Heart left ventricle (tissue), 16 donors: ENCODE results near the gene DESI2. TPM values are rescaled to one million over a fixed set of nuclear protein-coding genes. Genes with fewer than 3 reads are reported as not detected.

Experiments
- ATAC-seq, 4 donors: fragments of 200-7000 bp; cut with Tn5 transposase; one replicate each; pipeline ENCODE4 v1.9.1; 2020 to 2022; ENCODE audit warnings: moderate library complexity in 4 of 4, mild to moderate bottlenecking in 3 of 4, moderate number of reproducible peaks in 1 of 4
- DNase-seq, 5 donors: peaks; one replicate each; pipeline ENCODE4 v3.0.0-alpha.2; 2020
- H3K27ac ChIP-seq, 12 donors: fragments of 200-600 bp; sonication (generic) in 4 of 12; one replicate each; pipeline versions ENCODE4 v1.5.0 to v1.8.0; 2016 to 2022; ENCODE audit warnings: mild to moderate bottlenecking in 2 of 12
- H3K27me3 ChIP-seq, 9 donors: fragments of 200-600 bp; sonication (generic) in 2 of 9; one replicate each; pipeline versions ENCODE4 v1.5.1 to v1.8.0; 2016 to 2022; ENCODE audit warnings: mild to moderate bottlenecking in 3 of 9
- H3K36me3 ChIP-seq, 9 donors: fragments of 200-600 bp; sonication (generic) in 2 of 9; one replicate each; pipeline versions ENCODE4 v1.5.0 to v1.8.0; 2018 to 2022; ENCODE audit warnings: mild to moderate bottlenecking in 2 of 9
- H3K4me1 ChIP-seq, 12 donors: fragments of 200-600 bp; sonication (generic) in 4 of 12; one replicate each; pipeline versions ENCODE4 v1.5.0 to v1.8.0; 2016 to 2022; ENCODE audit warnings: mild to moderate bottlenecking in 3 of 12
- H3K4me3 ChIP-seq, 12 donors: fragments of 200-600 bp; sonication (generic) in 4 of 12; one replicate each; pipeline versions ENCODE4 v1.5.0 to v1.8.0; 2017 to 2022; ENCODE audit warnings: mild to moderate bottlenecking in 9 of 12, moderate library complexity in 4 of 12
- H3K9me3 ChIP-seq, 12 donors: fragments of 200-600 bp; sonication (generic) in 4 of 12; one replicate each; pipeline versions ENCODE4 v1.5.0 to v1.8.0; 2016 to 2022; ENCODE audit warnings: mild to moderate bottlenecking in 1 of 12
- POLR2A ChIP-seq, 2 donors: fragments of 450-650 bp; IDR thresholded peaks; one replicate each; pipeline ENCODE4 v1.6.1; 2017; ENCODE audit warnings: antibody characterized with exemption in 2 of 2, mild to moderate bottlenecking in 2 of 2, moderate library complexity in 2 of 2
- WGBS, 4 donors: extraction: QIAGEN DNeasy Blood & Tissue Kit in 2 of 4; methylation state at CpG; one replicate each; pipeline versions ENCODE4 v1.1.5 to v1.1.7; 2013 to 2018; 5-methylcytosine and 5-hydroxymethylcytosine counted together
- intact Hi-C, 10 donors: fragments of 100-400 bp; cut with DNase I; formaldehyde crosslinking; loops; one replicate each; pipeline versions ENCODE4 v1.11.1 to v1.14.2; 2022
- long read RNA-seq, 3 donors: library from polyadenylated mRNA; unstranded; transcript quantifications; one replicate each; pipeline ENCODE4 v2.0.0, GENCODE V29; 2020 to 2021
- polyA plus RNA-seq, 2 donors: library from polyadenylated mRNA; stranded (reverse); fragments of 200-250 nt; gene quantifications; one replicate each; pipeline ENCODE4 v1.2.3, GENCODE V29; 2013
- total RNA-seq, 9 donors: library from RNA; depleted of rRNA in 2 of 9; stranded (reverse); fragments of >200 nt in 2 of 9; fragmentation: NEBNext Ultra II Directional in 3 of 9; extraction: Animal tissue kit (Norgen Biotek cat#: 25700) in 3 of 9; gene quantifications; one replicate each; pipeline versions ENCODE4 v1.1.0 to v1.2.4, GENCODE V29; 2016 to 2023
- TF ChIP-seq, protein P1 (sequence below), 12 donors: fragments of 200-600 bp; sonication (generic) in 4 of 12; IDR thresholded peaks; one replicate each; pipeline versions ENCODE4 v1.5.0 to v1.8.0; 2018 to 2022; ENCODE audit warnings: antibody characterized with exemption in 12 of 12, mild to moderate bottlenecking in 5 of 12
- donor health status: ischemic (EF 13 %, LVEDD 7.1; RV severe dilation, severe dysfunction).
- donor health status: healthy with polysubstance abuse.
- donor health status: DM: no; HTN: yes; CAD: no.
- donor health status: DM: no; HTN: no; CAD: no.
- donor health status: ischemic (EF 25% LVEDD 6.9; RV normal size, moderate dysfunction).
- donor health status: ischemic (EF 25% LVEDD 5.7; RV mildly dilated, moderate dysfunction).
- donor health status: healthy.
- donor health status: DM: yes; HTN: yes; CAD: no.
- donor health status: ischemic (EF 35%, LVEDD 5.7; RV mildly dilated, moderate dysfunction).
- donor health status: nonischemic (EF 11% LVEDD 7.7; RV severe dilation, severe dysfunction).
- donor health status: DM: yes; HTN: yes; CAD: no.
- donor health status: PGD.
- donor health status: ischemic (EF 29% LVEDD 5.4; RV normal size, mild dysfunction).
- donor health status: nonischemic (EF 23%, LVEDD 6.1; RV moderate dilation, normal function).

DESI2 gene
- total RNA-seq: 10 to 100 TPM; 18.7 to 34.2 (median 23.1) TPM
- polyA plus RNA-seq: 10 to 100 TPM in 1 of 2 donors, 1 to 10 TPM in 1; 8.2 to 22.4 TPM
- long read RNA-seq, donor 1, full-length matches to known transcripts: 17 of 51 reads
- long read RNA-seq, donor 1, partial matches to known transcripts: 16 of 51 reads
- long read RNA-seq, donor 1, other reads (novel, unspliced or antisense): 18 of 51 reads
- long read RNA-seq, donor 2, full-length matches to known transcripts: 3 of 15 reads
- long read RNA-seq, donor 2, partial matches to known transcripts: 9 of 15 reads
- long read RNA-seq, donor 2, other reads (novel, unspliced or antisense): 3 of 15 reads
- long read RNA-seq, donor 3, full-length matches to known transcripts: 28 of 60 reads
- long read RNA-seq, donor 3, partial matches to known transcripts: 12 of 60 reads
- long read RNA-seq, donor 3, other reads (novel, unspliced or antisense): 20 of 60 reads

GRCh38 chr1:244652623-244653438, at the start of gene DESI2:
TSS of gene DESI2 (plus strand) at chr1:244653126. CDS start at chr1:244653314, 188 bp downstream.
- Histone ChIP-seq H3K9me3 (no peaks in the 10 kb centered on the region), H3K4me1 (peaks cover 4 to 48% (median 30%) of the 10 kb centered on the region in 12 donors), H3K27me3 (no peaks in the 10 kb centered on the region), H3K4me3 (peak within 1 kb of the TSS; percentile 51 to 99 (median 88)), H3K36me3 (peaks cover 0 to 8% (median 0%) of the 10 kb centered on the region in 9 donors), H3K27ac (peak within 1 kb of the TSS; percentile 83 to 98 (median 96))
- peak; percentile 98 to 99 (median 99) for DNase-seq
- TF ChIP-seq, protein P1, sequence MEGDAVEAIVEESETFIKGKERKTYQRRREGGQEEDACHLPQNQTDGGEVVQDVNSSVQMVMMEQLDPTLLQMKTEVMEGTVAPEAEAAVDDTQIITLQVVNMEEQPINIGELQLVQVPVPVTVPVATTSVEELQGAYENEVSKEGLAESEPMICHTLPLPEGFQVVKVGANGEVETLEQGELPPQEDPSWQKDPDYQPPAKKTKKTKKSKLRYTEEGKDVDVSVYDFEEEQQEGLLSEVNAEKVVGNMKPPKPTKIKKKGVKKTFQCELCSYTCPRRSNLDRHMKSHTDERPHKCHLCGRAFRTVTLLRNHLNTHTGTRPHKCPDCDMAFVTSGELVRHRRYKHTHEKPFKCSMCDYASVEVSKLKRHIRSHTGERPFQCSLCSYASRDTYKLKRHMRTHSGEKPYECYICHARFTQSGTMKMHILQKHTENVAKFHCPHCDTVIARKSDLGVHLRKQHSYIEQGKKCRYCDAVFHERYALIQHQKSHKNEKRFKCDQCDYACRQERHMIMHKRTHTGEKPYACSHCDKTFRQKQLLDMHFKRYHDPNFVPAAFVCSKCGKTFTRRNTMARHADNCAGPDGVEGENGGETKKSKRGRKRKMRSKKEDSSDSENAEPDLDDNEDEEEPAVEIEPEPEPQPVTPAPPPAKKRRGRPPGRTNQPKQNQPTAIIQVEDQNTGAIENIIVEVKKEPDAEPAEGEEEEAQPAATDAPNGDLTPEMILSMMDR (IDR thresholded peaks at IDR 0.05): peak; percentile 32 to 77 (median 58)
- TF ChIP-seq POLR2A (IDR thresholded peaks at IDR 0.05): peak; percentile 87 to 98
- intact Hi-C loops: loop anchor here in 8 of 10 donors (1.0 to 10.0 kb wide), 13 partner anchors 20 to 390 kb away; partner anchors contain the start of genes ADSS2 (in 6 of the 8), CATSPERE (in 2 of the 8), COX20 (in 1 of the 8) and HNRNPU (in 1 of the 8)
- ATAC-seq: peak; percentile 97 to 99 (median 98)
- 0 to 1% (median 0%) methylated on average over 17 to 81 of the region's 81 CpGs for WGBS, 4 donors

DNA sequence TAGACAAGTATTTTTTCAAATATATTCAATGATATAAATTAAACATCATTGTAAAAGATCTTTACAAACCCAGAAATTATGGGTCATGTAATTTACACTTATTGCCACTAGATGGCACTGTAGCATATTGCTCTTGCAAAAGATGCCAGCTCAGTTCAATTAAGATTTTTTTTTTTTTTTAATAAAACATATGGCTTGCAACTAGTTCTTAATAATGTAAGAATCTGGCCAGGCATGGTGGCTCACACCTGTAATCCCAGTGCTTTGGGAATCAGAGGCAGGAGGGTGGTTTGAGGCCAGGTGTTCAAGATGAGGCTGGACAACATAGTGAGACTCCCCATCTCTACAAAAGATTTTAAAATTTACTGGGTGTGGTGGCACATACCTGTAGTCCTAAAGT, 49.4 kb upstream of the DESI2 start:
- Histone ChIP-seq H3K27me3 (peaks cover 0 to 5% (median 0%) of the 10 kb centered on the region in 9 donors), H3K36me3 (no peaks in the 10 kb centered on the region), H3K27ac (no peak overlapping the region), H3K4me1 (peaks cover 0 to 10% (median 0%) of the 10 kb centered on the region in 12 donors), H3K9me3 (no peaks in the 10 kb centered on the region), H3K4me3 (no peak overlapping the region)
- TF ChIP-seq, protein P1 (IDR thresholded peaks at IDR 0.05): peak; percentile 72 to 93 (median 87)
- no peak for TF ChIP-seq POLR2A (IDR thresholded peaks at IDR 0.05)
- intact Hi-C loops: loop anchor here in 9 of 10 donors (1.0 to 10.0 kb wide), 6 partner anchors 191 to 441 kb away; no protein-coding TSS in a partner anchor
- ATAC-seq (no peak), DNase-seq (no peak)

DNA sequence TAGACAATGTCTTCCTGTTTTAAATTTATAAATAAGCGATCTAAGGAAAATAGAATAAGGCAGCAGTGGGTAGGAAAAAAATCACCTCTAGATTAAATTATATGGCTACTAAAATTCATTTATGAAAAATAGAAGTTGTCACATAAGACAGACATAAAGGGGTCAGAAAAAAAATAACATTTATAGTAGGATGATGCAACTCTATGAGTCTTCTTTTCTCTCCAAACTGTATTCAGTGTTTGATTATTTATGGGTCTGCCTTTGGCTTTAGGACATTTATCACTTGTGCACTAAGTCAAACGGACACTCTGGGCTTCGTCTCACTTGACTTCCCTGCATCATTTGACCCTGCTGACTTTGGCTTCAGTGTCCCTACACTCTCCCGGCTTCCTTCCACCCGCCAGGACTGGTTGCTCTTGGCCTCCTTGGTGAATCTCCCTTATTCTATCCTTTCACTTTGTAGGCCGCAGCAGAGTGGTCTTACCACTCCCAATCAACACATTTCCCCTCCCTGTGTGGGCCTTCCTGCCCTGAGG, 47.0 kb upstream of the DESI2 start:
- DNase-seq (no peak), ATAC-seq (no peak)
- Histone ChIP-seq H3K9me3 (no peaks in the 10 kb centered on the region), H3K27me3 (peaks cover 0 to 5% (median 0%) of the 10 kb centered on the region in 9 donors), H3K4me1 (no peaks in the 10 kb centered on the region), H3K36me3 (no peaks in the 10 kb centered on the region), H3K4me3 (no peak overlapping the region), H3K27ac (no peak overlapping the region)
- intact Hi-C loops: loop anchor here in 8 of 10 donors (2.0 to 10.0 kb wide), 5 partner anchors 183 to 439 kb away; no protein-coding TSS in a partner anchor
- TF ChIP-seq POLR2A (IDR thresholded peaks at IDR 0.05): no peak
- TF ChIP-seq, protein P1 (IDR thresholded peaks at IDR 0.05): no peak
- 83 to 87% (median 86%) methylated on average over 6 of the region's 6 CpGs for WGBS, 4 donors
